Natural killer cell treated with Interleukin-12 subunit alpha and Interleukin-12 subunit beta and Interleukin-15 and Interleukin-18, amount 100 ng/mL, for 72 hours (primary cell): Measurements from ENCODE around the gene FAM120A. TPM values are rescaled to one million over a fixed set of nuclear protein-coding genes. Genes with fewer than 3 reads are reported as not detected.

Source experiments
- ATAC-seq, 2 donors: fragments of 150-1000 bp; cut with Tn5 transposase in 1 of 2; sonication (Bioruptor Pico), chemical (Tn5 transposase) in 1 of 2; 2 replicates each; pipeline ENCODE4 v1.10.0; 2021
- DNase-seq: peaks from one replicate; pipeline ENCODE4 v3.0.0; 2022; ENCODE audit warnings: low spot score
- H3K27ac Mint-ChIP-seq, 2 donors: 1 replicate in 1 of 2; 2 replicates in 1 of 2; pipeline ENCODE4 v1.8.0; 2022; ENCODE audit warnings: mixed read lengths in 2 of 2, mild to moderate bottlenecking in 1 of 2, moderate library complexity in 1 of 2
- H3K27me3 Mint-ChIP-seq, 2 donors: 1 replicate in 1 of 2; 2 replicates in 1 of 2; pipeline ENCODE4 v1.8.0; 2022; ENCODE audit warnings: mixed read lengths in 2 of 2
- H3K36me3 Mint-ChIP-seq: one replicate; pipeline ENCODE4 v1.8.0; 2022; ENCODE audit warnings: mixed read lengths
- H3K4me1 Mint-ChIP-seq, 2 donors: 1 replicate in 1 of 2; 2 replicates in 1 of 2; pipeline ENCODE4 v1.8.0; 2022; ENCODE audit warnings: low read depth in 2 of 2, mixed read lengths in 2 of 2, mild to moderate bottlenecking in 1 of 2
- H3K4me3 Mint-ChIP-seq: one replicate; pipeline ENCODE4 v1.8.0; 2022; ENCODE audit warnings: mixed read lengths
- H3K9me3 Mint-ChIP-seq: 2 replicates; pipeline ENCODE4 v1.8.0; 2022; ENCODE audit warnings: mixed read lengths
- total RNA-seq, 2 donors: library from RNA; stranded (reverse); gene quantifications; one replicate each; pipeline ENCODE4 v1.2.3, GENCODE V29; 2022

Gene FAM120A
- total RNA-seq, 2 donors from 2014 or later: 138 to 154 TPM

DNA sequence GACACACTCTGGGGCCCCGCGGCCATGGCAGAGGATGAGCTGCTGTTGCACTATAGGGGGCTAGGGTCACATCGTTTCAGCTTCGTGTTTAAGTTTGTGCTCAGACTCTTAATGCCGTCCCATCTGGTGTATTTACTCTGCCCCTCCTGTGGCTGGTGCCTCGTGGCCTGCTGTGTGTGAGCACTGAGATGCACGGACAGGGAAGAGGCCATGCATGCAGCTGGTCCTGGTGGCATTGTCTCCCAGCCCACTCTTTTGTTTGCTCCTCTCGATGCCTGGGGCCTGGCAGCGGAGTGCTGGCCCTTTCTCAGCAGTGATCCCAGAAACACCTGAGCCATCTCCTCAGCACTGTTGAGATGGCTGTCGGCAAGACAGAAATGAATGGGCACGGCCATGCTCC is 94.9 kb downstream of the FAM120A start:
- ATAC-seq (no peak), DNase-seq (no peak)
- H3K36me3 Mint-ChIP-seq: peaks cover 4% of the 10 kb centered on the region
- peaks cover 0 to 9% of the 10 kb centered on the region in 2 donors for H3K4me1 Mint-ChIP-seq
- H3K27me3 Mint-ChIP-seq: no peaks in the 10 kb centered on the region
- H3K27ac Mint-ChIP-seq: no peak overlapping the region
- H3K4me3 Mint-ChIP-seq: no peak overlapping the region
- no peaks in the 10 kb centered on the region for H3K9me3 Mint-ChIP-seq

DNA sequence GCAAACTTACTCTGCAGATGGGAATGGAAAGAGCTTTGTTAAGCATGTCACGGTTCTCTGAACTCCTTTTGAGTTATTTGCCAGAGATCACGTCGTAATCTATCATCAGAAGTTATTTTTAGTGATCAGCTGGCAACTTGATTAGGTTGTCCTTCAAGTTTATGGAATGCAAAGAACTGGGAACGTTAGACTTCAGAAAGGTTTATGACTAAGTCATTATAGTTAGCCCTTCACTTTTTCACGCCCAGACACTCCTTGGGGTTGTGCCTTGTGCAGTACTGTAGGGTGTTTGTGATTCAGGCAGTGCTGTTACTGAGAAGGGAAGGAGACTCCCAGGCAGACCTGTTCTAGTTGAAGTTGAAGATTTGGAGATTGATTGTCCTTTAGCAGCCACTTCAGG is 98.1 kb downstream of the FAM120A start:
- ATAC-seq: no peak
- Mint-ChIP-seq H3K27me3 (no peaks in the 10 kb centered on the region), H3K9me3 (no peaks in the 10 kb centered on the region), H3K4me1 (peaks cover 0 to 6% of the 10 kb centered on the region in 2 donors), H3K4me3 (no peak overlapping the region), H3K36me3 (peaks cover 18% of the 10 kb centered on the region), H3K27ac (no peak overlapping the region)
- DNase-seq: no peak

- Mint-ChIP-seq H3K9me3 (no peaks in the 10 kb centered on the region), H3K36me3 (peaks cover 24% of the 10 kb centered on the region)
- no peak for DNase-seq
Measured at GRCh38 chr9:93552923-93553322, 101.4 kb downstream of the FAM120A start.

GRCh38 chr9:93555370-93555769 is 103.9 kb downstream of the FAM120A start:
- no peaks in the 10 kb centered on the region for H3K27me3 Mint-ChIP-seq
- H3K4me3 Mint-ChIP-seq: no peak overlapping the region
- peaks cover 38% of the 10 kb centered on the region for H3K36me3 Mint-ChIP-seq
- no peak for DNase-seq
- no peaks in the 10 kb centered on the region for H3K9me3 Mint-ChIP-seq
- H3K4me1 Mint-ChIP-seq: no peaks in the 10 kb centered on the region
- H3K27ac Mint-ChIP-seq: peak overlapping the region; percentile 4 to 24
- ATAC-seq: no peak

More at GRCh38 chr9:93552923-93553322, 101.4 kb downstream of the FAM120A start:
- no peaks in the 10 kb centered on the region for H3K27me3 Mint-ChIP-seq
- H3K27ac Mint-ChIP-seq: no peak overlapping the region
- no peak overlapping the region for H3K4me3 Mint-ChIP-seq
- no peak for ATAC-seq
- H3K4me1 Mint-ChIP-seq: no peaks in the 10 kb centered on the region

DNA sequence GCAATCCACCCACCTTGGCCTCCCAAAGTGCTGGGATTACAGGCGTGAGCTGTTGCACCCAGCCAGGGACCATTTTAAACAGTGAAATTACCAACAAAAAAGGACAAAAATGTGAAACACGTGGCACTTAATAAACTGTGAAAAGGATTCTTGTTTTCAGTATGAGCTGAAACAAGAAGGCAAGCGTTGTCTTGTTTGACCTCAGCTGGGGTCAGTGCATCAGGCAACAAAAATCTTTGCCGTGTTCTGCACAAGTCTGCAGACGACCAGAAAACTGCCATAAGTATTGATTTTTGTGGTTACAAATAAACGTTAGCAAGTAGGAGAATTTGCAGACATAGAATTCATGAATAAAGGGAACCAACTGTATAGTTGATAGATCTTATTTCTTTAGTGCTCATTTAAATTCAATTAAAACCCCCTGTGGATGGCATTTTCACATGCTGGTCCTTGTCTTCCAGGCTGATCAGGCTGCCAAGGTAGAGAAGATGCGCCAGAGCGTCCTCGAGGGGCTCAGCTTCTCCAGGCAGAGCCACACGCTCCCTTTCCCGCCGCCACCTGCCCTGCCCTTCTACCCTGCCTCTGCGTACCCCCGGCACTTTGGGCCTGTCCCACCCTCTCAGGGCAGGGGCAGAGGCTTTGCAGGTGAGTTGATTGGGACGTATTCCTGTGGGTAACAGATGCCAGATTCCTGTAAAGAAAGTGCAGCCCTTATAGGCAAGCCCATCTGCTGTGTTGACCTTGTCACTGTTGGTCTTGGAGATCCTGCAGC is 106.1 kb downstream of the FAM120A start:
- no peak for ATAC-seq
- Mint-ChIP-seq H3K27me3 (no peaks in the 10 kb centered on the region), H3K4me3 (no peak overlapping the region), H3K36me3 (peaks cover 30% of the 10 kb centered on the region), H3K4me1 (no peaks in the 10 kb centered on the region), H3K27ac (no peak overlapping the region), H3K9me3 (no peaks in the 10 kb centered on the region)
- DNase-seq: no peak

- Mint-ChIP-seq H3K27me3 (no peaks in the 10 kb centered on the region), H3K36me3 (peaks cover 32% of the 10 kb centered on the region), H3K4me3 (no peak overlapping the region), H3K9me3 (no peaks in the 10 kb centered on the region), H3K27ac (no peak overlapping the region), H3K4me1 (no peaks in the 10 kb centered on the region)
- DNase-seq (no peak), ATAC-seq (no peak)
Measured at GRCh38 chr9:93558503-93558902, 107.0 kb downstream of the FAM120A start.

GRCh38 chr9:93560991-93561390 is 109.5 kb downstream of the FAM120A start:
- Mint-ChIP-seq H3K9me3 (no peaks in the 10 kb centered on the region), H3K27ac (no peak overlapping the region), H3K36me3 (peaks cover 36% of the 10 kb centered on the region), H3K27me3 (no peaks in the 10 kb centered on the region), H3K4me3 (no peak overlapping the region), H3K4me1 (peaks cover 7 to 9% of the 10 kb centered on the region in 2 donors)
- ATAC-seq: no peak
- DNase-seq: no peak

- Mint-ChIP-seq H3K27me3 (no peaks in the 10 kb centered on the region), H3K9me3 (no peaks in the 10 kb centered on the region), H3K4me1 (peaks cover 9 to 15% of the 10 kb centered on the region in 2 donors), H3K36me3 (peaks cover 36% of the 10 kb centered on the region), H3K27ac (no peak overlapping the region), H3K4me3 (no peak overlapping the region)
- no peak for ATAC-seq
- DNase-seq: no peak
Measured at GRCh38 chr9:93562157-93562556, 110.7 kb downstream of the FAM120A start.

GRCh38 chr9:93565089-93565488 is 113.6 kb downstream of the FAM120A start:
- H3K27me3 Mint-ChIP-seq: no peaks in the 10 kb centered on the region
- H3K4me1 Mint-ChIP-seq: peaks cover 15 to 21% of the 10 kb centered on the region in 2 donors
- DNase-seq (no peak), ATAC-seq (no peak)
- peak overlapping the region; percentile 86 for H3K4me3 Mint-ChIP-seq
- H3K36me3 Mint-ChIP-seq: peaks cover 22% of the 10 kb centered on the region
- peak overlapping the region; percentile 81 to 86 for H3K27ac Mint-ChIP-seq
- no peaks in the 10 kb centered on the region for H3K9me3 Mint-ChIP-seq

- H3K9me3 Mint-ChIP-seq: no peaks in the 10 kb centered on the region
- H3K27me3 Mint-ChIP-seq: no peaks in the 10 kb centered on the region
- peaks cover 35% of the 10 kb centered on the region for H3K36me3 Mint-ChIP-seq
- ATAC-seq (peak; percentile 99 to 100), DNase-seq (peak; percentile 99)
- peak overlapping the region; percentile 81 to 86 for H3K27ac Mint-ChIP-seq
- peak overlapping the region; percentile 86 for H3K4me3 Mint-ChIP-seq
- peaks cover 19 to 25% of the 10 kb centered on the region in 2 donors for H3K4me1 Mint-ChIP-seq
Measured at GRCh38 chr9:93566408-93567270, 115.2 kb downstream of the FAM120A start.

- ATAC-seq (no peak), DNase-seq (no peak)
- Mint-ChIP-seq H3K36me3 (peaks cover 30% of the 10 kb centered on the region), H3K27me3 (no peaks in the 10 kb centered on the region), H3K4me3 (peak overlapping the region; percentile 86), H3K27ac (peak overlapping the region; percentile 81 to 86), H3K9me3 (no peaks in the 10 kb centered on the region), H3K4me1 (peaks cover 20 to 25% of the 10 kb centered on the region in 2 donors)
Measured at GRCh38 chr9:93567271-93567959, 115.9 kb downstream of the FAM120A start.

DNA sequence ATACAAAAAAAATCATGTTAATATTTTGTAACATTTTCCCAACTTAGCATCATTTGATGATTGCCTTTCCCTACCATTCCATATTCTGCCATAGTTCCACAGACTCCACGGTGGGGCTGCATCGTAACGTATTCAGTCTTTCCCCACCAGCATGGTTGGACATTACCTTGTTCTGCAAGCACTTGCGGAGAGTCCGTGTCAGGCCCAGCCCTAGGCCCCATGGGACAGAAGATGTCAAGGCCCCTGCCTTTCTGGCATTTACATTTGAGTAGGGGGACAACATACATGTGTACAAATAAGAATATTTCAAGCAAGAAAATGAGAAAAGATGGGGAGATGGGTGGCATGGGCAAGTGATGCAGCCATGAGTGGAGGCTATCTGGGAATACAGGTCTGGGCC is 116.7 kb downstream of the FAM120A start:
- Mint-ChIP-seq H3K9me3 (no peaks in the 10 kb centered on the region), H3K4me3 (no peak overlapping the region), H3K27me3 (no peaks in the 10 kb centered on the region), H3K4me1 (peaks cover 22 to 25% of the 10 kb centered on the region in 2 donors), H3K27ac (peak overlapping the region; percentile 81 to 86), H3K36me3 (peaks cover 26% of the 10 kb centered on the region)
- no peak for ATAC-seq
- no peak for DNase-seq

DNA sequence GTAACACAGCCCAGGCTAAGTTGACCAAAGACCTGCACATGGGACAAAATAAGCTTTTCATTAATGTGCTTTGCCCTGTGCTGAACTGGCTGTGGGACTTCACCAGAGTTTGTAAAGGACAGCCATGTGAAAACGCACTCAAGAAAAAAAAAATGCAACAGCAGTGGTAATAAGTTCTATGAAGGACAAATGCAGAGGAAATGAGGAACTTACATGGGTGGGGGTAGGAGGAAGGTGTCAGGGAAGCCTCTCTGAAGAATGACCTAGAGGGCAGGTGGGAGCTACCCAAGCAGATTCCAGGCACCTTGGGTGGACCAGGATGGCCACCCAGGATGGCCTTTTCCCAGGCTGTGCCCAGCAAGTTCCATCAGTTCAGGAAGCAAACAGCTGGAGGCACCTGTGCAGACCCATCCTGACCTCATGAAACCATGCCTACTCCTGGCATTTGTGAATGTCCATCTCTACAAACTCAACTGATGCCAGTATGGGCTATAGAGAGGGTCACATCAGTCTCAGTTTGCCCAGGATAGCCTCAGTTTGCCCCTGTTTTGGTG is 118.2 kb downstream of the FAM120A start:
- Mint-ChIP-seq H3K4me1 (peaks cover 25 to 26% of the 10 kb centered on the region in 2 donors), H3K4me3 (no peak overlapping the region), H3K36me3 (peaks cover 12% of the 10 kb centered on the region), H3K27ac (peak overlapping the region in 1 of 2 donors; percentile 54), H3K27me3 (no peaks in the 10 kb centered on the region), H3K9me3 (no peaks in the 10 kb centered on the region)
- no peak for DNase-seq
- no peak for ATAC-seq
